GM12873 (cell line): ENCODE measurements around the gene MLF1.

Experiments
- TF ChIP-seq, protein P1 (sequence below): IDR thresholded peaks from 2 replicates; pipeline ENCODE4 v1.5.1; 2012; ENCODE audit warnings: low read depth, mild to moderate bottlenecking, moderate library complexity, low read length, control low read depth; ENCODE audit not compliant: insufficient read depth; ENCODE audit errors: missing control alignments

The MLF1 gene

DNA sequence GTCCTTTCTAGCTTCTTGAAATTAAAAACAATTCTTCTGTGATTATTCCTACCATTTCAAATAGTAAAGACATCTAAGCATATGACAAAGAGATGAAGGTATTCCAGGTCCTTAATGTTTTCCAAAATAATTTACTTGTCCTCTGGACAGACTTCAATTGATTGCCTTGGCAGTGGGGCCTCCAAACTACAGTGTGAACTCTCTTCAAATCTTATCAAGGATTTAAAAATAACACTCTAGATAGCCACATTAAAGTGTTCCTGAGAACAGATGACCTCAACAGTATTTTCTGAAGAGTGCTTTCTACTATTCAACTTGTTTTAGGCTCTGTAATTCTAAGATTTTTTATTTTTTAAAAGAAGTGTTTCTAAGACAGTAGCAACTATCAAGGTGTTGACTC, 7.9 kb upstream of the MLF1 start:
- TF ChIP-seq, protein P1, sequence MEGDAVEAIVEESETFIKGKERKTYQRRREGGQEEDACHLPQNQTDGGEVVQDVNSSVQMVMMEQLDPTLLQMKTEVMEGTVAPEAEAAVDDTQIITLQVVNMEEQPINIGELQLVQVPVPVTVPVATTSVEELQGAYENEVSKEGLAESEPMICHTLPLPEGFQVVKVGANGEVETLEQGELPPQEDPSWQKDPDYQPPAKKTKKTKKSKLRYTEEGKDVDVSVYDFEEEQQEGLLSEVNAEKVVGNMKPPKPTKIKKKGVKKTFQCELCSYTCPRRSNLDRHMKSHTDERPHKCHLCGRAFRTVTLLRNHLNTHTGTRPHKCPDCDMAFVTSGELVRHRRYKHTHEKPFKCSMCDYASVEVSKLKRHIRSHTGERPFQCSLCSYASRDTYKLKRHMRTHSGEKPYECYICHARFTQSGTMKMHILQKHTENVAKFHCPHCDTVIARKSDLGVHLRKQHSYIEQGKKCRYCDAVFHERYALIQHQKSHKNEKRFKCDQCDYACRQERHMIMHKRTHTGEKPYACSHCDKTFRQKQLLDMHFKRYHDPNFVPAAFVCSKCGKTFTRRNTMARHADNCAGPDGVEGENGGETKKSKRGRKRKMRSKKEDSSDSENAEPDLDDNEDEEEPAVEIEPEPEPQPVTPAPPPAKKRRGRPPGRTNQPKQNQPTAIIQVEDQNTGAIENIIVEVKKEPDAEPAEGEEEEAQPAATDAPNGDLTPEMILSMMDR = no peak

GRCh38 chr3:158565076-158565475, 5.9 kb upstream of the MLF1 start:
- TF ChIP-seq, protein P1 = no peak

DNA sequence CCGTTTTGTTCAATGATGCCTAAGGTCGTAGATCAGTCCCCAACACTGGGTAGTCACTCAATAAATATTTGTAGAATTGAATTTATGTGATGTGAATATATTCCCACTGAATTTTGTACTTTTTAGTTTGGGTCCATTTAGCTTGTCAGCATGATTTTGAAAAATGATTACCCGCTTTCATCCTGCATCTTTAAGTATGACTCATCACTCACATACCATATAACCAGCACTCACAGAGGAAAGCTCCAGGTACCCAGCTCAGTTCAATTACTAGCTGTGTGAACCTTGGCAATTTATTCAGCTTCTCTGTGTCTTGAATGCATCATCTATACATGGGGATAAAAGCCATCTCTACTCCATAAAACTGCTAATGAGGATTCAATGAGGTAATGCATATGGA, 2.2 kb upstream of the MLF1 start:
- TF ChIP-seq, protein P1 = no peak

DNA sequence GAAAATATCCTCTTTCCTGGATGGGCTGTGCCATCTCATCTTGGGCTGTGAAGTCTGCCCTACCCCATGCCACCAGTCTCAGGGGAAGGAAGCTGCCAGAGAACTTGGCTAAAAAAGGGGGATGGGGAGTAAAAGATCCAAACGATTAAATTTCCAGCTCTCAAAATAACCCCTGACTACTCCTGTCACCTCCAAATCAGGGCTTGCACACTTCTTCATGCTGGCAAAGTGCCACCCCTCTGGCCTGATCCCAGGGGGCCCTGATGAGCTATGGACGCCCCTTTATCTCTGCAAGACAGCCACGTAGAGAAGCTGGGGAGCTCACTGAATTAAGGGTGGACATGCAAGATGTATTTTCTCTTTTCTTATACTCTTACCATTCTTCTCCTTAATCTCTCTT, 1.2 kb upstream of the MLF1 start:
- TF ChIP-seq, protein P1 = no peak

- TF ChIP-seq, protein P1 = no peak
These were observed 1.2 kb downstream of the MLF1 start for GRCh38 chr3:158571969-158572765.

DNA sequence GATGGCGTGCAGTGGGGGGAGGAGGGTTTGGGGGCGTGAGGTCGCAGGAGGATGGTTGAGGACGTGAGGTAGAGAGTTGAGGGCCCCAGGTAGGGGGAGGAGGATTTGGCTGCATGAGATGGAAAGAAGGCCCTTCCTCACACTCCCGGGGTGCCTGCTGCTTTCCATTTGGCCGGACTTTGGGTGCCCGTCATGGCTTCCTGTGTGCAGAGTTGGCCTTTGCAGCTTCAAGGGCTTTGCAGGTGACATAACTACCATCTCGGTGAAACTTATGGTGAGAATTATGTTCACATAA, 1.7 kb downstream of the MLF1 start:
- TF ChIP-seq, protein P1 = no peak

DNA sequence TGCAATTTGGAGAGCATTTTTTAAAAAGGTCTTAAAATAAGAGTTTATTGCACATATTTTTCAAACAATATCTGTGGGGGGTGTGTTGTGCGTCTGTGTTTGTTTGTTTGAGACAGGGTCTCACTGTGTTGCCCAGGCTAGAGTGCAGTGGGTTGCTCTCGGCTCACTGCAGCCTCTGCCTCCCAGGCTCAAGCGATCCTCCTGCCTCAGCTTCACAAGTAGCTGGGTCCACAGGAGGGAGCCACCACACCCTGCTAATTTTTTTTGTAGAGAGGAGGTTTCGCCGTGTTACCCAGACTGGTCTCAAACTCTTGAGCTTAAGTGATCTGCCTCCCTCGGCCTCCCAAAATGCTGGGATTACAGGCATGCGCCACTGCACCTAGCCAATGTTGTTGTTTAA, 2.7 kb downstream of the MLF1 start:
- TF ChIP-seq, protein P1 = no peak

DNA sequence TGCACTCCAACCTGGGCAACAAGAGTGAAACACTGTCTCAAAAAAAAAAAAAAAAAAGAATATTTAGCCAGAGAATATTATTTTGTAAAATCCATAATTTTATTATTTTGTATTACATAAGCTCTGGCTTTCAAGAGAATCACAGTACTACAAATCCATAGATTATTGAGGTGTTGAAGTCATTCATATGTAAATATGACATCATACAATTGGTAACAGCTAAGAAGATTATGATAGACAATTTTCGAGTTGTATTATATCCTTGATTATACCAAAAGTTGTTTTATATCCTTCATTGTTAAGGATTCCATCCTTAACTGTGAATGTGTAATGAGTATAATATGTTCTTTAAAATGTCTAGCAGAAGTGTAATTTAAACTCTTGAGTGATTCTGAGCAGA, 3.7 kb downstream of the MLF1 start:
- TF ChIP-seq, protein P1 = no peak
